ENCODE measurements around the gene MRPL49.

GRCh38 chr11:65160643-65161042 is 38.5 kb downstream of the MRPL49 start:
- no peak for TF ChIP-seq CTCF (IDR thresholded peaks at IDR 0.05)
- TF ChIP-seq EZH2 (IDR thresholded peaks at IDR 0.05): no peak
